ENCODE data around the gene ZNF431.
"Not testable (repeated sequence)": the region's sequence is repeated elsewhere in the genome, so short reads cannot be mapped to it uniquely, and the experiment has no call there.

The ZNF431 gene

GRCh38 chr19:21141787-21142464 is at the start of gene ZNF431:
Gene ZNF431 (plus strand): TSS chr19:21142040. CDS start chr19:21142184, 144 bp downstream.
- peak; percentile 81 for DNase-seq

- DNase-seq = no peak
Observed at GRCh38 chr19:21092109-21092508, 49.7 kb upstream of the ZNF431 start.

GRCh38 chr19:21094347-21095025 is 47.4 kb upstream of the ZNF431 start:
- DNase-seq = no peak

GRCh38 chr19:21098291-21098690 is 43.5 kb upstream of the ZNF431 start:
- DNase-seq = no peak

- DNase-seq = no peak
Observed at GRCh38 chr19:21101521-21102242, 40.2 kb upstream of the ZNF431 start.

GRCh38 chr19:21109116-21109515 is 32.7 kb upstream of the ZNF431 start:
- DNase-seq = no peak

GRCh38 chr19:21110183-21110582 is 31.7 kb upstream of the ZNF431 start:
- no peak for DNase-seq

- DNase-seq = no peak
Observed at GRCh38 chr19:21115430-21115829, 26.4 kb upstream of the ZNF431 start.

- DNase-seq = no peak
Observed at GRCh38 chr19:21117041-21117907, 24.6 kb upstream of the ZNF431 start.

GRCh38 chr19:21126078-21126477 is 15.8 kb upstream of the ZNF431 start:
- no peak for DNase-seq

GRCh38 chr19:21127001-21127400 is 14.8 kb upstream of the ZNF431 start:
- DNase-seq = no peak

GRCh38 chr19:21127898-21128297 is 13.9 kb upstream of the ZNF431 start:
- no peak for DNase-seq

- DNase-seq = no peak
Observed at GRCh38 chr19:21128901-21129698, 12.7 kb upstream of the ZNF431 start.

- DNase-seq = no peak
Observed at GRCh38 chr19:21130097-21130775, 11.6 kb upstream of the ZNF431 start.

GRCh38 chr19:21133633-21134032 is 8.2 kb upstream of the ZNF431 start:
- DNase-seq = no peak

- DNase-seq = no peak
Observed at GRCh38 chr19:21134934-21135366, 6.9 kb upstream of the ZNF431 start.

GRCh38 chr19:21135433-21135832 is 6.4 kb upstream of the ZNF431 start:
- no peak for DNase-seq

- DNase-seq = no peak
Observed at GRCh38 chr19:21138130-21138529, 3.7 kb upstream of the ZNF431 start.

GRCh38 chr19:21141006-21141405 is 834 bp upstream of the ZNF431 start:
- DNase-seq = not testable (repeated sequence)

GRCh38 chr19:21143428-21143827 is 1.6 kb downstream of the ZNF431 start:
- DNase-seq = no peak

GRCh38 chr19:21143854-21144253 is 2.0 kb downstream of the ZNF431 start:
- no peak for DNase-seq

Data from activated CD8-positive, alpha-beta memory T cell treated with anti-CD3 and anti-CD28 coated beads, Interleukin-2, amount 50 U/mL, for 4 hours (primary cell).